GM12873 (cell line): ENCODE results near the gene CLEC12A.

Source experiments
- CTCF ChIP-seq: IDR thresholded peaks from 2 replicates; pipeline ENCODE4 v1.5.1; 2012; ENCODE audit warnings: low read depth, mild to moderate bottlenecking, moderate library complexity, low read length, control low read depth; ENCODE audit not compliant: insufficient read depth; ENCODE audit errors: missing control alignments

CLEC12A gene

GRCh38 chr12:10027311-10027710 lies 56.1 kb downstream of the CLEC12A start:
- TF ChIP-seq CTCF: no peak

- TF ChIP-seq CTCF: no peak
Observed at GRCh38 chr12:10027721-10028120, 56.5 kb downstream of the CLEC12A start.

- no peak for TF ChIP-seq CTCF
Observed at GRCh38 chr12:10030446-10030845, 59.2 kb downstream of the CLEC12A start, which contains the start of gene CLEC9A. TSS of gene CLEC9A (plus strand) at chr12:10030682. CDS start at chr12:10052688, 22,006 bp downstream.

GRCh38 chr12:10031321-10031720 lies 60.1 kb downstream of the CLEC12A start:
- no peak for TF ChIP-seq CTCF

- no peak for TF ChIP-seq CTCF
Observed at GRCh38 chr12:10031771-10032175, 60.6 kb downstream of the CLEC12A start.

- peak; percentile 10 for TF ChIP-seq CTCF
Observed at GRCh38 chr12:10033783-10034545, 62.8 kb downstream of the CLEC12A start.
